SK-N-SH (cell line): ENCODE data around the gene LAP3. TPM values are rescaled to one million over a fixed set of nuclear protein-coding genes. Genes with fewer than 3 reads are reported as not detected.
A peak's percentile ranks its signal among the peaks of the same experiment; 100 is the strongest.

Source experiments
- CTCF ChIA-PET: fragments of 300-600, 350-600 bp; formaldehyde crosslinking; extraction: SDS; loops from one replicate; lab custom pipeline; 2021; lab: Yijun Ruan, JAX
- POLR2A ChIA-PET: fragments of 350-600 bp; sonication (Branson Sonifier 250); formaldehyde crosslinking; extraction: SDS; loops from one replicate; lab custom pipeline; 2020; ENCODE audit warnings: antibody characterized with exemption, inconsistent platforms; lab: Yijun Ruan, JAX
- DNase-seq: peaks from one replicate; pipeline ENCODE4 v3.0.0; 2012
- H2AFZ ChIP-seq: fragments of 200-600 bp; sonication (generic); 2 replicates; pipeline ENCODE4 v1.8.1; 2016; ENCODE audit warnings: antibody characterized with exemption, mild to moderate bottlenecking, low read depth
- H3F3A ChIP-seq: fragments of 200-600 bp; sonication (generic); replicated peaks from 2 replicates; pipeline ENCODE3; 2016; ENCODE audit warnings: antibody characterized with exemption, mild to moderate bottlenecking; ENCODE audit not compliant: insufficient read depth
- H3K27ac ChIP-seq, 2 experiments: fragments of 200-500 bp in 1 of 2; fragments of 200-600 bp in 1 of 2; sonication (Bioruptor generic) in 1 of 2; sonication (generic), shearing (Covaris generic) in 1 of 2; 2 replicates each; pipeline versions ENCODE4 v1.5.1 to v1.6.1; 2014 to 2016; ENCODE audit warnings: low read depth in 2 of 2, inconsistent platforms in 1 of 2, low read length in 1 of 2, mild to moderate bottlenecking in 1 of 2, mixed read lengths in 1 of 2
- H3K27me3 ChIP-seq: fragments of 200-600 bp; sonication (generic), shearing (Covaris generic); 2 replicates; pipeline ENCODE4 v1.6.1; 2016; ENCODE audit warnings: mixed run types; ENCODE audit not compliant: insufficient read depth
- H3K36me3 ChIP-seq, 2 experiments: fragments of 200-500 bp in 1 of 2; fragments of 200-600 bp in 1 of 2; sonication (Bioruptor generic) in 1 of 2; sonication (generic) in 1 of 2; replicated peaks in 1 of 2; 2 replicates each; pipeline versions ENCODE3 to v1.5.1; 2014 to 2016; ENCODE audit warnings: low read length in 1 of 2, mild to moderate bottlenecking in 1 of 2; ENCODE audit not compliant: insufficient read depth in 2 of 2, control insufficient read depth in 1 of 2
- H3K4me1 ChIP-seq, 2 experiments: fragments of 200-500 bp in 1 of 2; fragments of 200-600 bp in 1 of 2; sonication (Bioruptor generic) in 1 of 2; sonication (generic), shearing (Covaris generic) in 1 of 2; 2 replicates each; pipeline versions ENCODE4 v1.5.1 to v1.6.1; 2014 to 2016; ENCODE audit warnings: low read depth in 1 of 2, low read length in 1 of 2, mixed run types in 1 of 2; ENCODE audit not compliant: insufficient read depth in 2 of 2, control insufficient read depth in 1 of 2
- H3K4me2 ChIP-seq: fragments of 200-600 bp; sonication (generic), shearing (Covaris generic); 2 replicates; pipeline ENCODE4 v1.6.1; 2017; ENCODE audit warnings: mixed run types
- H3K4me3 ChIP-seq, 2 experiments: fragments of 200-500 bp in 1 of 2; fragments of 200-600 bp in 1 of 2; sonication (Bioruptor generic) in 1 of 2; sonication (generic), shearing (Covaris generic) in 1 of 2; 2 replicates each; pipeline versions ENCODE4 v1.5.1 to v1.8.1; 2014 to 2016; ENCODE audit warnings: low read depth in 2 of 2, inconsistent platforms in 1 of 2, low read length in 1 of 2, mild to moderate bottlenecking in 1 of 2, mixed read lengths in 1 of 2, moderate library complexity in 1 of 2
- H3K79me2 ChIP-seq: fragments of 200-600 bp; sonication (generic); 2 replicates; pipeline ENCODE4 v1.8.1; 2017; ENCODE audit warnings: mild to moderate bottlenecking; ENCODE audit not compliant: insufficient read depth
- H3K9ac ChIP-seq: fragments of 200-600 bp; sonication (generic); 2 replicates; pipeline ENCODE4 v1.6.1; 2017; ENCODE audit warnings: mixed run types
- H3K9me2 ChIP-seq: fragments of 200-600 bp; sonication (generic); 2 replicates; pipeline ENCODE4 v1.6.1; 2017; ENCODE audit warnings: mixed run types
- H3K9me3 ChIP-seq: fragments of 200-600 bp; sonication (generic); 2 replicates; pipeline ENCODE4 v1.6.1; 2017; ENCODE audit warnings: mixed run types, mild to moderate bottlenecking, moderate library complexity
- H4K20me1 ChIP-seq: fragments of 200-600 bp; sonication (generic); 2 replicates; pipeline ENCODE4 v1.6.1; 2017; ENCODE audit warnings: mild to moderate bottlenecking, mixed run types; ENCODE audit not compliant: insufficient read depth
- ELF1 ChIP-seq: IDR thresholded peaks from 2 replicates; pipeline ENCODE4 v1.4.0; 2012
- EP300 ChIP-seq, 2 experiments: IDR thresholded peaks; 2 replicates each; pipeline versions ENCODE4 v1.4.0 to v1.6.1; 2012; ENCODE audit warnings: borderline replicate concordance in 1 of 2, low read depth in 1 of 2, low read length in 1 of 2
- EZH2phosphoT487 ChIP-seq: fragments of 200-600 bp; sonication (generic); IDR thresholded peaks from 2 replicates; pipeline ENCODE4 v1.6.1; 2017; ENCODE audit warnings: low read depth, mixed run types, mild to moderate bottlenecking, antibody characterized with exemption, moderate library complexity, borderline replicate concordance
- FOSL2 ChIP-seq: IDR thresholded peaks from 2 replicates; pipeline ENCODE4 v1.4.0; 2012; ENCODE audit warnings: low read depth, mild to moderate bottlenecking, moderate library complexity, borderline replicate concordance
- FOXM1 ChIP-seq: IDR thresholded peaks from 2 replicates; pipeline ENCODE4 v1.4.0; 2012; ENCODE audit warnings: low read depth, mild to moderate bottlenecking
- GABPA ChIP-seq: IDR thresholded peaks from 2 replicates; pipeline ENCODE4 v1.4.0; 2012; ENCODE audit warnings: low read depth, mild to moderate bottlenecking
- JUND ChIP-seq: IDR thresholded peaks from 2 replicates; pipeline ENCODE4 v1.4.0; 2012
- MEF2A ChIP-seq: IDR thresholded peaks from 2 replicates; pipeline ENCODE4 v1.4.0; 2012; ENCODE audit warnings: low read depth, borderline replicate concordance
- MXI1 ChIP-seq: IDR thresholded peaks from 2 replicates; pipeline ENCODE4 v1.6.1; 2012; ENCODE audit warnings: mild to moderate bottlenecking, low read depth, low read length, improper control_type of control experiment
- POLR2AphosphoS5 ChIP-seq: IDR thresholded peaks from 2 replicates; pipeline ENCODE4 v1.6.1; 2012; ENCODE audit warnings: low read depth, low read length
- RFX5 ChIP-seq: IDR thresholded peaks from 2 replicates; pipeline ENCODE4 v1.6.1; 2012; ENCODE audit warnings: mild to moderate bottlenecking, improper control_type of control experiment, low read length
- RXRA ChIP-seq: IDR thresholded peaks from 2 replicates; pipeline ENCODE4 v1.4.0; 2012; ENCODE audit warnings: low read depth, mild to moderate bottlenecking, borderline replicate concordance
- SMC3 ChIP-seq: IDR thresholded peaks from 2 replicates; pipeline ENCODE4 v1.6.1; 2012; ENCODE audit warnings: low read depth, low read length, improper control_type of control experiment
- TAF1 ChIP-seq: IDR thresholded peaks from 2 replicates; pipeline ENCODE4 v1.6.1; 2012; ENCODE audit warnings: low read depth, mild to moderate bottlenecking, low read length, moderate library complexity, borderline replicate concordance
- TCF12 ChIP-seq: IDR thresholded peaks from 2 replicates; pipeline ENCODE4 v1.4.0; 2012
- TEAD4 ChIP-seq: IDR thresholded peaks from 2 replicates; pipeline ENCODE4 v1.4.0; 2012; ENCODE audit warnings: mild to moderate bottlenecking, borderline replicate concordance; ENCODE audit not compliant: insufficient read depth
- YY1 ChIP-seq: IDR thresholded peaks from 2 replicates; pipeline ENCODE4 v1.4.0; 2012; ENCODE audit warnings: low read depth, mild to moderate bottlenecking
- WGBS: methylation state at CpG from one replicate; pipeline ENCODE4 v1.1.6; 2017; ENCODE audit warnings: low lambda C conversion rate; 5-methylcytosine and 5-hydroxymethylcytosine counted together
- polyA plus RNA-seq, 3 experiments: library from polyadenylated mRNA; depleted of rRNA; stranded (reverse); fragments of >200 nt; gene quantifications; 2 replicates each; pipeline ENCODE4 v1.2.3, GENCODE V29; 2012
- TF ChIP-seq, protein P1 (sequence below): IDR thresholded peaks from 2 replicates; pipeline ENCODE4 v1.4.0; 2012; ENCODE audit warnings: low read depth, borderline replicate concordance
- TF ChIP-seq, protein P2 (sequence below): fragments of 150-350 bp; IDR thresholded peaks from 2 replicates; pipeline ENCODE4 v1.6.1; 2017; ENCODE audit warnings: antibody characterized with exemption, low read length, low read depth, borderline replicate concordance

LAP3 gene
- polyA plus RNA-seq, 1 of the 3 experiments (the other 2 are of a cell fraction), result 53.2 TPM

DNA sequence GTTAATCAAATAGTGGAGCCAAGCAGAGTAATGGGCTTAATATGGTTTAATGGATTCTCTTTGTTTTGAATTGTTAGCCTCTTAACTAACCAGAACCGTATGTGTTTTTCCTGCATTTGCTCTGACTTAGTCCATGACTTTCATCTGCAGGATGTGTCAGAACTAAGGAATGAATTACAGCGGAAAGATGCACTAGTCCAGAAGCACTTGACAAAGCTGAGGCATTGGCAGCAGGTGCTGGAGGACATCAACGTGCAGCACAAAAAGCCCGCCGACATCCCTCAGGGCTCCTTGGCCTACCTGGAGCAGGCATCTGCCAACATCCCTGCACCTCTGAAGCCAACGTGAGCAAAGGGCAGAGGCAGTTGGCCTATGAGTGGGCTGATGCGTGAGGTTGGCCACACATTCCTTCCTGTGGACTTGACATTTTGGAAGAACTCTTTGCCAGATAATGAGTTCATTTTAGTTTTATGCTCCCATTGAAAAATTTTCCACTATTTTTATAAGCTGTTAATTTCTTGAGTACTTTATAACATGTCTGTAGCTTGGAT lies 46.5 kb downstream of the LAP3 start:
- ChIA-PET CTCF (interaction anchor here (0.6 to 1.2 kb wide), 3 partner anchors 9 to 41 kb away, joined by 3 to 4 read pairs (median 4); no protein-coding TSS in a partner anchor), POLR2A (interaction anchor here (0.7 kb wide), 1 partner anchor 176 kb away, joined by 3 read pairs; no protein-coding TSS in a partner anchor)
- Histone ChIP-seq H3K27me3 (no peaks in the 10 kb centered on the region), H3K9me3 (no peaks in the 10 kb centered on the region), H3K9me2 (no peaks in the 10 kb centered on the region), H3K9ac (no peak overlapping the region), H3F3A (peaks cover 12% of the 10 kb centered on the region), H2AFZ (no peak overlapping the region), H3K4me2 (no peak overlapping the region), H3K4me3 (no peak overlapping the region), H3K79me2 (peaks cover 51% of the 10 kb centered on the region), H3K4me1 (peaks cover 0 to 7% of the 10 kb centered on the region in 2 experiments; a peak in 2 of 4 replicates), H3K36me3 (peaks cover 73 to 78% of the 10 kb centered on the region in 2 experiments), H4K20me1 (peaks cover 29% of the 10 kb centered on the region), H3K27ac (no peak overlapping the region)
- TF ChIP-seq FOSL2, result 0 out of 2 replicates have a peak, but pooled peaks have one; percentile 6
- TF ChIP-seq TCF12, result peak; percentile 51; the same call in 1 of the 2 replicates
- no peak for TF ChIP-seq RFX5
- WGBS, result 66% methylated on average over 4 of the region's 7 CpGs
- no peak for DNase-seq

- CTCF ChIA-PET, result interaction anchor here (1.3 kb wide), 1 partner anchor 75 kb away, joined by 3 read pairs; no protein-coding TSS in a partner anchor
- Histone ChIP-seq H3F3A (peaks cover 7% of the 10 kb centered on the region), H3K36me3 (peaks cover 69 to 80% of the 10 kb centered on the region in 2 experiments), H3K9ac (no peak overlapping the region), H4K20me1 (peaks cover 16% of the 10 kb centered on the region)
- DNase-seq, result no peak
- no peak for TF ChIP-seq TAF1
- no peak for TF ChIP-seq EZH2phosphoT487
- no peak for TF ChIP-seq GABPA
- TF ChIP-seq, all 33 proteins: peak for 0
- H3K9me3 ChIP-seq, result no peaks in the 10 kb centered on the region
- H3K79me2 ChIP-seq, result peaks cover 38% of the 10 kb centered on the region
- H3K9me2 ChIP-seq, result no peaks in the 10 kb centered on the region
- H3K4me2 ChIP-seq, result no peak overlapping the region
- H3K4me3 ChIP-seq, result no peak overlapping the region
- no peaks in the 10 kb centered on the region; a peak in 1 of 4 replicates for H3K4me1 ChIP-seq
- H3K27me3 ChIP-seq, result no peaks in the 10 kb centered on the region
- H3K27ac ChIP-seq, result no peak overlapping the region
- H2AFZ ChIP-seq, result no peak overlapping the region
- WGBS, result 96% methylated on average over 2 of the region's 2 CpGs
- POLR2A ChIA-PET, result no interaction called here
These were observed 47.8 kb downstream of the LAP3 start for GRCh38 chr4:17624821-17625220.

DNA sequence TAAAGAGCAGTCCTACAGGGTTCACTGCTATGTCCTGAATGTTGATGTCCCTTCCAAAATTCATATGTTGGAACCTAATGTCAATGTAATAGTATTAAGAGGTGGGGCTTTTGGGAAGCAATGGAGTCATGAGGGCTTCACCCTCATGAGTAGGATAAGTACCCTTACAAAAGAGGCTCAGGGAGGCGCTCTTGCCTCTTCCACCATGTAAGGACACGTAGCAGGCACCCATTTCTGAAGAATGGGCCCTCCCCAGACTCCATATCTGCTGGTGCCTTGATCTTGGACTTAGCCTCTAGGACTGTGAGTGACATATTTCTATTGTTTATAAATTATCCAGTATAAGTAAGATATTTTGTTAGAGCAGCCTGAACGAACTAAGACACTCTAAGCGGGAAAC lies 53.2 kb downstream of the LAP3 start:
- Histone ChIP-seq H2AFZ (no peak overlapping the region), H3K27ac (no peak overlapping the region), H3F3A (no peaks in the 10 kb centered on the region), H3K9me2 (no peaks in the 10 kb centered on the region), H3K4me2 (no peak overlapping the region), H3K79me2 (no peaks in the 10 kb centered on the region; the same call in 1 of the 2 replicates), H3K4me3 (no peak overlapping the region), H3K27me3 (no peaks in the 10 kb centered on the region), H3K9me3 (no peaks in the 10 kb centered on the region), H3K9ac (no peak overlapping the region), H4K20me1 (no peaks in the 10 kb centered on the region), H3K4me1 (no peaks in the 10 kb centered on the region), H3K36me3 (peaks cover 59 to 69% of the 10 kb centered on the region in 2 experiments)
- DNase-seq, result no peak
- TF ChIP-seq SMC3 (no peak), FOXM1 (no peak), TEAD4 (no peak), RFX5 (no peak), JUND (no peak), RXRA (no peak), EP300 (IDR thresholded peaks at IDR 0.05; ENCODE audit: borderline replicate concordance in 1 of 2, low read depth in 1 of 2, low read length in 1 of 2) (no peak), TCF12 (no peak), YY1 (no peak), ELF1 (no peak), MXI1 (no peak), GABPA (no peak), MEF2A (no peak), POLR2AphosphoS5 (no peak), TAF1 (no peak), EZH2phosphoT487 (no peak)
- TF ChIP-seq, protein P1, sequence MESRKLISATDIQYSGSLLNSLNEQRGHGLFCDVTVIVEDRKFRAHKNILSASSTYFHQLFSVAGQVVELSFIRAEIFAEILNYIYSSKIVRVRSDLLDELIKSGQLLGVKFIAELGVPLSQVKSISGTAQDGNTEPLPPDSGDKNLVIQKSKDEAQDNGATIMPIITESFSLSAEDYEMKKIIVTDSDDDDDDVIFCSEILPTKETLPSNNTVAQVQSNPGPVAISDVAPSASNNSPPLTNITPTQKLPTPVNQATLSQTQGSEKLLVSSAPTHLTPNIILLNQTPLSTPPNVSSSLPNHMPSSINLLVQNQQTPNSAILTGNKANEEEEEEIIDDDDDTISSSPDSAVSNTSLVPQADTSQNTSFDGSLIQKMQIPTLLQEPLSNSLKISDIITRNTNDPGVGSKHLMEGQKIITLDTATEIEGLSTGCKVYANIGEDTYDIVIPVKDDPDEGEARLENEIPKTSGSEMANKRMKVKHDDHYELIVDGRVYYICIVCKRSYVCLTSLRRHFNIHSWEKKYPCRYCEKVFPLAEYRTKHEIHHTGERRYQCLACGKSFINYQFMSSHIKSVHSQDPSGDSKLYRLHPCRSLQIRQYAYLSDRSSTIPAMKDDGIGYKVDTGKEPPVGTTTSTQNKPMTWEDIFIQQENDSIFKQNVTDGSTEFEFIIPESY, result no peak
- TF ChIP-seq, protein P2, sequence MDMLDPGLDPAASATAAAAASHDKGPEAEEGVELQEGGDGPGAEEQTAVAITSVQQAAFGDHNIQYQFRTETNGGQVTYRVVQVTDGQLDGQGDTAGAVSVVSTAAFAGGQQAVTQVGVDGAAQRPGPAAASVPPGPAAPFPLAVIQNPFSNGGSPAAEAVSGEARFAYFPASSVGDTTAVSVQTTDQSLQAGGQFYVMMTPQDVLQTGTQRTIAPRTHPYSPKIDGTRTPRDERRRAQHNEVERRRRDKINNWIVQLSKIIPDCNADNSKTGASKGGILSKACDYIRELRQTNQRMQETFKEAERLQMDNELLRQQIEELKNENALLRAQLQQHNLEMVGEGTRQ, result no peak
- CTCF ChIA-PET, result no interaction called here
- POLR2A ChIA-PET, result no interaction called here
- 94% methylated on average over 4 of the region's 4 CpGs for WGBS
